ENCODE results near the gene PLK3.
"Not testable (repeated sequence)": the region's sequence is repeated elsewhere in the genome, so short reads cannot be mapped to it uniquely, and the experiment has no call there.

The PLK3 gene

GRCh38 chr1:44788120-44788860 is 11.9 kb upstream of the PLK3 start, which contains the start of gene BEST4:
Gene BEST4, minus strand, starts transcription at chr1:44788170. Its CDS starts 465 bp downstream, at chr1:44787705.
- no peak for DNase-seq

GRCh38 chr1:44790968-44791801 is 9.0 kb upstream of the PLK3 start:
- no peak for DNase-seq

GRCh38 chr1:44792736-44793502 is 7.3 kb upstream of the PLK3 start:
- DNase-seq = no peak

- DNase-seq = not testable (repeated sequence)
These were observed 2.3 kb upstream of the PLK3 start for GRCh38 chr1:44797886-44798285.

DNA sequence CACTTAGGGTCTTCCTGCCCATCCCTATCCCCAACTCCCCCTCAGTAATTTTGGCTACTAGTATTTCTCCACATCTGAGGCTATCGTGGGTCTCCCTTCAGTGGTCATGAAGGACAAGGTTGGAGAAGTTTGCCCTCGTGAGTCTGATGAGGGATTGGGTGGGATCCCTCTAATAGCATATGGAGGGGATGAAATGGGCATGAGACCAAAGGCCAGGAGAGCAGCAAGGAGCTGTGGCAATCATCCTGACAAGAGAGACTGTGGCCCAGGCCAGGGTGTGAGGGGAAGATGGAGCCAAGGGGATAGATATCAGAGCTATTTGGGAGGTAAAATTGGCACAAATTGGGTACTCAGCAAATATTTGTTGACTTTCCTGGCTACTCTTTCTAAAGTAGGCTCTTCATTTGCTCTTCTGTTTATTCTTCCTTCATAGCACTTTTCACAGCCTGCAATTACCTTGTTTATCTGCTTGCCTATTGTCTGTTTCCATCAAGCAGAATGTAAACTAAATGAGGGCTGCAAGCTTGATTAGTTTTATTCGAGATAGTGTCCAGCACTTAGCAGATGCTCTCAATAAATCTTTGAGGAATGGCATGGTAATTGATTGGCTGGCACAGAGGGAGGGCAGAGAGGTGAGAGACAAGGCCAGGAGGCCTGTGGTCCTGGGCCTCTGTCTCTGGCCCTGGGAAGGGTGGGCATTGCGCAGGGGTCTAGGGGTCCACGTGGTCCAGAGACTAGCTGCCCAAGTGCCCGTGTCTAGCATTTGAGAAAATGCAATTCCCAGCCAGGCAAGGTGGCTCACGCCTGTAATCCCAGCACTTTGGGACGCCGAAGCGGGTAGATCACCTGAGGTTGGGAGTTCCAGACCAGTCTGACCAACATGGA is 1.5 kb upstream of the PLK3 start:
- DNase-seq = no peak

DNA sequence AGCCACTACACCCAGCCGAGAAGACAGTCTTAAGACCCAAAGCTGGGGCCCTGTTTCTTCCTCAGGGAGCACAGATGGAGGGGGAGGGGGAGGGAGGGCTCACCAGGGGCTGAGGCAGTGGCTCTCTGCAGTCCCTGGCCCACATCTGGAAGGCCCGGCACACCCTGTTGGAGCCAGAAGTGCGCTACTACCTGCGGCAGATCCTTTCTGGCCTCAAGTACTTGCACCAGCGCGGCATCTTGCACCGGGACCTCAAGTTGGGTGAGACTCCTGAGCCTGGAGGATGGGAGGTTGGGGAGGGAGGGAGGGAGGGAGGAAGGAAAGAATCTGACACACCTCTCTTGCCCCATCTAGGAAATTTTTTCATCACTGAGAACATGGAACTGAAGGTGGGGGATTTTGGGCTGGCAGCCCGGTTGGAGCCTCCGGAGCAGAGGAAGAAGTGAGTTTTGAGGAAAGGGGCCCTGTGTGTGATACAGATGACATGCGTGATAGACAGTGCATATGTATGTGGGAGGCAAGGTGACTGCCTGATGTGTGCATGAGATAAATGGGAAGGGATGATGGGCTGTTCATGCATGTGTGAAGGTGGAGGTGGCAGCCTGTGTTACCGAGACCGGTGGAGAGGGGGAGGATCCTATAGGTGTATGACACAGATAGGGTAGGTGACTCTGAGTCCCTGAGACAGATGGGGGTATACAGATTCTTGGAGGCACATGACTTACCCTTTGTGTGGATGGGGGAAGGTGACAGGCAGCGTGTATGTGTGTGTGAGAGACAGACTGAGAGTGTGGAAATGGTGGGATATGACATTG is 1.5 kb downstream of the PLK3 start:
- peak; percentile 82 for DNase-seq

GRCh38 chr1:44802306-44803061 is 2.3 kb downstream of the PLK3 start:
- no peak for DNase-seq

DNA sequence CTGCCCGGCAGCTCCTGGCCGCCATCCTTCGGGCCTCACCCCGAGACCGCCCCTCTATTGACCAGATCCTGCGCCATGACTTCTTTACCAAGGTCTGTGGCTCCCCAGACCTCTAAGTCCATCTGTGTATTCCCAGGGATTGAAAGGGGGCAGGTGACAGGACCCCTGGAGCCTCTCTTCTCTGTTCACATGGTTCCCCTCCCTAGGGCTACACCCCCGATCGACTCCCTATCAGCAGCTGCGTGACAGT is 2.8 kb downstream of the PLK3 start:
- no peak for DNase-seq

DNA sequence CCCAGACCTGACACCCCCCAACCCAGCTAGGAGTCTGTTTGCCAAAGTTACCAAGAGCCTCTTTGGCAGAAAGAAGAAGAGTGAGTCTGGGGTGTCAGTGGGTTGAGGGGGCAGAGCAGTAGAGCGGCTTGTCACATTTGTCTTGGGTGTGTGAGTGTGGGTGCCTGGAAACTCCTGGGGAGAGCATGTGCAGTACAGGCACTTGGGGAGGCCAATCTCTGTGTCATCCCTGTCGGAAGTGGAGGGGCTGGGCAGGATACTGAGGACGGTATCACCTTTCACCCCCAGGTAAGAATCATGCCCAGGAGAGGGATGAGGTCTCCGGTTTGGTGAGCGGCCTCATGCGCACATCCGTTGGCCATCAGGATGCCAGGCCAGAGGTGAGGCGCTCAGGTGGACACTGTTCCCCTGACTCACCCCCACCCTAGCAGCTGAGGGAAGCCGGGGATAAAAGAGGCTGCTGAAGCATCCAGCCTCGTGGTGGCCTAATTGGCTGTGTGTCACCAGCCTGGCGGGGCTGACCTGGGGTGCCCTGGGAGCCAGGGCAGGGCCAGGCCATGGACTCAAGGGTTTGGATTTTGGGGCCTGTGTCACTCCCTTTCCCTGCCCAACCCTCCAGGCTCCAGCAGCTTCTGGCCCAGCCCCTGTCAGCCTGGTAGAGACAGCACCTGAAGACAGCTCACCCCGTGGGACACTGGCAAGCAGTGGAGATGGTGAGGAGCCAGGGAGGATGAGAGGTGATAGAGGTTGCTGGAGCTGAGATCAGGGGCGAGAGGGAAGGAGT is 3.3 kb downstream of the PLK3 start:
- no peak for DNase-seq

DNA sequence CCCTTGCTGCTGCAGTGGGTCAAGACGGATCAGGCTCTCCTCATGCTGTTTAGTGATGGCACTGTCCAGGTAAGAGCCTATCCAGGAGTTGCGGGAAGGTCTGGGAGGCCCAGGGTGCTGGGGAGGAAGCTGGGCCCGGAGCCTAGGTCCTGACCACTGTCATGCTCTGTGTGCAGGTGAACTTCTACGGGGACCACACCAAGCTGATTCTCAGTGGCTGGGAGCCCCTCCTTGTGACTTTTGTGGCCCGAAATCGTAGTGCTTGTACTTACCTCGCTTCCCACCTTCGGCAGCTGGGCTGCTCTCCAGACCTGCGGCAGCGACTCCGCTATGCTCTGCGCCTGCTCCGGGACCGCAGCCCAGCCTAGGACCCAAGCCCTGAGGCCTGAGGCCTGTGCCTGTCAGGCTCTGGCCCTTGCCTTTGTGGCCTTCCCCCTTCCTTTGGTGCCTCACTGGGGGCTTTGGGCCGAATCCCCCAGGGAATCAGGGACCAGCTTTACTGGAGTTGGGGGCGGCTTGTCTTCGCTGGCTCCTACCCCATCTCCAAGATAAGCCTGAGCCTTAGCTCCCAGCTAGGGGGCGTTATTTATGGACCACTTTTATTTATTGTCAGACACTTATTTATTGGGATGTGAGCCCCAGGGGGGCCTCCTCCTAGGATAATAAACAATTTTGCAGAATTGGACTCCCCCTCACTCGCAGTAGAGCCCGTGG is 5.3 kb downstream of the PLK3 start:
- no peak for DNase-seq

DNA sequence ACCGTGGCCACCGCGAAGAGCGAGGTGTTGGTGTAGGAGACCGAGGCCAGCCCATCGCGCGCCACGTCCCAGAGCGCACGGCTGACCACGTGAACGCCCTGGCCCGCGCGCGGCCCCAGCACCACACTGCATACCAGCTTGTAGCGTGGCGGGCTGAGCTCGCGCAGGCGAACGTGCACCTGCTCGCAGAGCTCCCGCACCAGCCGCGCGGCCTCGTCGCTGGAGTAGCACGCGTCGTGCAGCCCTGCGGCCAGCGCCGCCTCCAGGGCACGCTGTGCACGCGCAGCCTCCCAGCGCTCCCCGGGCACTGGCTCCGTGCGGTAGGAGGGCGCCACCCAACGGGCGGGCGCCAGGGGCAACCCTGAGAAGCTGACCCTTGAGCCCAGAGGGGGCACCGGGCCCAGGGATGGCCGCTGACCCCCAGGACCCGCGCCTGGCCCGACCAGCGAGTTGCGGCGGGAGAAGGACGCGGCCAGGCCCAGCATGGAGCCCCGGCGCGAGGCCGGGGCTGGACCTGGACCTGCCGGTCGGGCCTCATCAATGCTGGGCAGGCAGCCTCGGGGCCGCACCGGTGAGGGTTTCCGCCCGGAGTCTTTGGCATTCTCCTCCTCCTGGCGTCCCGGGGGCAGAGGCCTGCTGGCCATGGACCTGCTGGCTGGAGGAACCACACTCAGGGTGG is 6.0 kb downstream of the PLK3 start:
- DNase-seq = no peak

DNA sequence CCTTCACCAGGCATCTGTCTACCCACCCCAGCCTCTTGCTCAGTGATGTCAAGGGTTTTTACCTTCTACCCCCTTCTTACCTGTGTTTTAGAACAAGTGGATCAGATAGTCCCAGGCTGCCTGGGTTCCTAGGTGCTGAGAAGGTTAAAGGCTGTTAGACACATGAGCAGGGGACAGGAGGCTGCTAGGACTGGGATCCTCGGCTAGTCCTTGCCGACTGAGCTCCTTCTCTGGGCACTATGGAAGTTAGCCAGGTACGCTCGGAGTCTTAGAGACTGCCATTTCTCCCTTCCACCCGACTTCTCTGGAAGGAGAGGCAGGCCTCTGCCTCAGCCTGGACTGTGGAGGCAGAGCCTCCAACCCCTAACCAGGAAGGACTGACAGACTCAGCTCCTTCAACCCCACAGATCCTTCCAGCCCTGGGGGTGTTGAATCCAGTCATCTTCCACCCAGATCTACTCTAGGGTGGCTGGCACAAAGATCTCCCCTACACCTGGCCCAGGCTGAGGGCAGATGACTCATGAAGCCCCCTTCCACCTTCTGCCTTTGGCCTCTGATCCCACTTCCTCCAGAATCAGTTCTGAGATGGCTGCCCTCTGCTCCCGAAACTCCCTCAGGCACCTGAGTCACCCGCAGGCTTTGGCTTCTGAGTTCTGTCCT is 6.7 kb downstream of the PLK3 start, which contains the start of gene DYNLT4:
DYNLT4 (minus strand) TSS at position 648 of the 660 bp plus-strand sequence. CDS start 683 bp downstream, outside the sequence.
- DNase-seq = no peak

GRCh38 chr1:44807364-44808062 is 7.3 kb downstream of the PLK3 start:
- no peak for DNase-seq

- no peak for DNase-seq
These were observed 8.1 kb downstream of the PLK3 start, which contains the start of gene BTBD19 for GRCh38 chr1:44808063-44808937. Gene BTBD19, plus strand, starts transcription at chr1:44808523. Its CDS starts 298 bp downstream, at chr1:44808821.

DNA sequence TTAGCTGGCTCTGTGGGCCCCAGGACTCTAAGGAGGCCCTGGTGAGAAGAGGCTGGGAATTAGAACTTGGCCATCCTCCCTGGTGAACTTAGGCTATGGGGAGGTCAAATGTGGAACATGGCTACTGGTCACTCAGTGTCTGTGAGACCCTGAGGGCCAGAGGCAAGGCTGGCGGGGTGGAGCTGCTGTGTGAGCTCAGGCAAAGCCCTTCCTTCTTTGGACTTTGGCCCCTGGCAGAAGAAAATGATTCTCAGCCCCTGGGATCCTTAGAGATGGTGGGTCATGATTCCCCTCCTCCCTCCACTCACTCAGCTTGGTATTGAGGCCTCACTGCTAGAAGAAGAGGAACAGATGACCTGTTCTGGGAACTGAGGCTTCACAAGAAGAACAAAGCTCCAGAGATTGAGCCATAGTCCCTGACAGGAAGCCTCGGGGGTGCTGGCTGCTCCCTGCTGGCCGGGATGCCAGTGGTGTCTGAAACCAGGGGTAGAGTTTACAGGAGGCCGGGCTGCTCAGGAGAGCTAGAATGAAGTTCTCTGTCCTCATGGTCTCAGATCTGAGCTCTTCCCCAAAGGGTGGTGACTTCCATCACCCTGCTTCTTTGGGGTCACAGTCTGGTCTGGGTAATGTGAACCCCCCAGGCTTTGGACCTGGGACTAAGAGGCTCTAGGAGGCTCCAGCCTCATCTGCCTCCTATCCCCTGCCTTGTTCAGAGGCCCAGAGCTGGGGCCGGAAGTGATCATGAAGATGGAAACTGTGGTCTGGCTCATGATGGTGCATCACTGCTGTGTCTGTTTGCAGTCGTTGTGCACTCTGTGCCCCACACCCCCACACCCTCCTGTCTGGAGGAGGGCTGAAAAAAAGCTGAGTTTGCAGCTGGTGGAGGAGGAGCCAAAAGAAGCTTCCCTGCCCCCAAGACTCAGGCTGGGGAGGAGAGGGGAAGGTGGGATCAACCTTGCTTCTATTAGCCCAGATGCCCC is 9.1 kb downstream of the PLK3 start:
- no peak for DNase-seq
